SKM-1 treated with dmso at 0.1 percent for 144 hours (cell line): Measurements from ENCODE around the gene ZSCAN18.

ENCODE experiments used
- DNase-seq: peaks from one replicate; lab custom pipeline; 2025; ENCODE audit not compliant: unreplicated experiment; lab: John Stamatoyannopoulos, UW

The ZSCAN18 gene

GRCh38 chr19:58044886-58045285 is 53.1 kb downstream of the ZSCAN18 start:
- DNase-seq: no peak

- DNase-seq: no peak
These were observed 53.6 kb downstream of the ZSCAN18 start for GRCh38 chr19:58044391-58044790.

- no peak for DNase-seq
These were observed 55.3 kb downstream of the ZSCAN18 start for GRCh38 chr19:58042495-58043340.

- DNase-seq: no peak
These were observed 57.1 kb downstream of the ZSCAN18 start for GRCh38 chr19:58040751-58041525.

GRCh38 chr19:58038688-58039204 is 59.3 kb downstream of the ZSCAN18 start:
- no peak for DNase-seq

GRCh38 chr19:58037927-58038687 is 59.9 kb downstream of the ZSCAN18 start:
- DNase-seq: no peak

GRCh38 chr19:58035863-58036262 is 62.2 kb downstream of the ZSCAN18 start:
- DNase-seq: no peak

GRCh38 chr19:58034477-58034793 is 63.6 kb downstream of the ZSCAN18 start:
- DNase-seq: no peak
